HCT116 (cell line): ENCODE data around the gene CALR. TPM values are rescaled to one million over a fixed set of nuclear protein-coding genes. Genes with fewer than 3 reads are reported as not detected.

Source experiments
- ATAC-seq: fragments of 200-7000 bp; cut with Tn5 transposase; 2 replicates; pipeline ENCODE4 v1.9.1; 2020; ENCODE audit warnings: mild to moderate bottlenecking, moderate library complexity
- BruUV-seq: library from RNA; stranded (reverse); fragments of 400-500 nt; replicated peaks from 2 replicates; lab custom pipeline; 2021; lab: Mats Ljungman, UMichigan
- CTCF ChIA-PET: fragments of 300-600 bp; sonication (Branson Sonifier 250); formaldehyde crosslinking; loops from one replicate; lab custom pipeline; 2021; ENCODE audit warnings: antibody characterized with exemption; lab: Charles Lee
- POLR2A ChIA-PET: fragments of 300-600, 350-600 bp; sonication (Branson Sonifier 250); formaldehyde crosslinking; loops from one replicate; lab custom pipeline; 2021; ENCODE audit warnings: antibody characterized with exemption; lab: Charles Lee
- RAD21 ChIA-PET, 2 experiments: fragments of 300-600 bp; sonication (Branson Sonifier 250); formaldehyde crosslinking; loops; one replicate each; lab custom pipeline; 2023; ENCODE audit warnings: low total read pairs in 2 of 2; ENCODE audit not compliant: uncharacterized antibody in 2 of 2, unreplicated experiment in 2 of 2, low non-redundant PET in 1 of 2; lab: Charles Lee
- DNase-seq: peaks from one replicate; pipeline ENCODE4 v3.0.0-alpha.2; 2010; ENCODE audit warnings: low read depth, low spot score
- H2AFZ ChIP-seq: fragments of 200-600 bp; shearing (Covaris generic), sonication (generic); 2 replicates; pipeline ENCODE4 v1.6.1; 2017; ENCODE audit warnings: low read depth, mixed run types, mixed read lengths, antibody characterized with exemption, low read length; ENCODE audit not compliant: poor library complexity, severe bottlenecking
- H3K27ac ChIP-seq: 2 replicates; pipeline ENCODE4 v1.5.1; 2012; ENCODE audit warnings: low read depth, low read length
- H3K27me3 ChIP-seq: fragments of 200-600 bp; sonication (generic); 2 replicates; pipeline ENCODE4 v1.6.1; 2016; ENCODE audit warnings: mixed run types, low read length, mixed read lengths; ENCODE audit not compliant: insufficient read depth
- H3K36me3 ChIP-seq, 2 experiments: fragments of 200-500 bp in 1 of 2; fragments of 200-600 bp in 1 of 2; sonication (Bioruptor generic) in 1 of 2; sonication (generic) in 1 of 2; 2 replicates each; pipeline versions ENCODE4 v1.5.1 to v1.6.1; 2014 to 2016; ENCODE audit warnings: low read length in 2 of 2, inconsistent platforms in 1 of 2, mixed read lengths in 1 of 2, mixed run types in 1 of 2; ENCODE audit not compliant: insufficient read depth in 2 of 2, control insufficient read depth in 1 of 2
- H3K4me1 ChIP-seq, 2 experiments: fragments of 200-600 bp in 1 of 2; sonication (generic) in 1 of 2; 2 replicates each; pipeline versions ENCODE4 v1.5.1 to v1.6.1; 2012 to 2017; ENCODE audit warnings: low read length in 2 of 2, inconsistent platforms in 1 of 2, mild to moderate bottlenecking in 1 of 2, mixed read lengths in 1 of 2, mixed run types in 1 of 2, moderate library complexity in 1 of 2; ENCODE audit not compliant: insufficient read depth in 2 of 2, control insufficient read depth in 1 of 2
- H3K4me2 ChIP-seq: fragments of 200-600 bp; sonication (generic); 2 replicates; pipeline ENCODE4 v1.6.1; 2017; ENCODE audit warnings: mixed run types, low read length, mixed read lengths
- H3K4me3 ChIP-seq, 2 experiments: fragments of 200-600 bp in 1 of 2; sonication (generic) in 1 of 2; replicated peaks in 1 of 2; 2 replicates each; pipeline ENCODE4 v1.5.1; 2011 to 2016; ENCODE audit warnings: low read length in 2 of 2, control low read depth in 1 of 2, low read depth in 1 of 2, mild to moderate bottlenecking in 1 of 2, mixed read lengths in 1 of 2, mixed run types in 1 of 2
- H3K79me2 ChIP-seq: fragments of 200-600 bp; sonication (generic); 2 replicates; pipeline ENCODE4 v1.6.1; 2017; ENCODE audit warnings: mild to moderate bottlenecking, mixed run types, low read length, moderate library complexity, mixed read lengths; ENCODE audit not compliant: insufficient read depth
- H3K9ac ChIP-seq: fragments of 200-600 bp; sonication (generic); 2 replicates; pipeline ENCODE4 v1.6.1; 2016; ENCODE audit warnings: low read length, mixed read lengths
- H3K9me2 ChIP-seq: fragments of 200-600 bp; sonication (generic), shearing (Covaris generic); 2 replicates; pipeline ENCODE4 v1.6.1; 2017; ENCODE audit warnings: mixed run types, mild to moderate bottlenecking, moderate library complexity; ENCODE audit not compliant: insufficient read depth
- H3K9me3 ChIP-seq, 2 experiments: fragments of 200-500 bp in 1 of 2; fragments of 200-600 bp in 1 of 2; sonication (Bioruptor generic) in 1 of 2; sonication (generic) in 1 of 2; 2 replicates each; pipeline ENCODE4 v1.6.1; 2014 to 2017; ENCODE audit warnings: low read length in 2 of 2, mixed read lengths in 2 of 2, inconsistent platforms in 1 of 2, low read depth in 1 of 2, mild to moderate bottlenecking in 1 of 2, mixed run types in 1 of 2, moderate library complexity in 1 of 2; ENCODE audit not compliant: control insufficient read depth in 1 of 2, insufficient read depth in 1 of 2
- H4K20me1 ChIP-seq: fragments of 200-600 bp; sonication (generic), shearing (Covaris generic); 2 replicates; pipeline ENCODE4 v1.6.1; 2017; ENCODE audit warnings: mixed run types, mild to moderate bottlenecking, moderate library complexity; ENCODE audit not compliant: insufficient read depth
- CBX3 ChIP-seq: IDR thresholded peaks from 2 replicates; pipeline ENCODE4 v1.6.1; 2012; ENCODE audit warnings: low read depth
- EGR1 ChIP-seq: IDR thresholded peaks from 2 replicates; pipeline ENCODE4 v1.6.1; 2012; ENCODE audit warnings: low read depth
- ELF1 ChIP-seq: IDR thresholded peaks from 2 replicates; pipeline ENCODE4 v1.6.1; 2012; ENCODE audit warnings: low read depth, borderline replicate concordance
- EZH2 ChIP-seq: fragments of 200-600 bp; sonication (generic); IDR thresholded peaks from 2 replicates; pipeline ENCODE4 v1.6.1; 2017; ENCODE audit warnings: antibody characterized with exemption, mixed run types
- JUND ChIP-seq: IDR thresholded peaks from 2 replicates; pipeline ENCODE4 v1.6.1; 2012
- POLR2A ChIP-seq: IDR thresholded peaks from 2 replicates; pipeline ENCODE4 v1.7.0; 2011; ENCODE audit warnings: borderline replicate concordance; ENCODE audit not compliant: insufficient read depth, insufficient read length; ENCODE audit errors: extremely low read depth
- SP1 ChIP-seq: IDR thresholded peaks from 2 replicates; pipeline ENCODE4 v1.6.1; 2012; ENCODE audit warnings: low read depth
- TCF7L2 ChIP-seq: IDR thresholded peaks from 2 replicates; pipeline ENCODE4 v1.7.0; 2011; ENCODE audit warnings: borderline replicate concordance, inconsistent platforms; ENCODE audit not compliant: insufficient read depth, insufficient read length; ENCODE audit errors: extremely low read depth
- ZFX ChIP-seq: fragments of 450-650 bp; IDR thresholded peaks from 2 replicates; pipeline ENCODE4 v1.6.1; 2017
- intact Hi-C: fragments of 100-400 bp; cut with micrococcal nuclease; formaldehyde crosslinking; loops from 2 replicates; pipeline ENCODE4 v1.10.0; 2022
- total RNA-seq: library from RNA; stranded (reverse); gene quantifications from one replicate; pipeline ENCODE4 v1.2.1, GENCODE V29; 2021; ENCODE audit not compliant: unreplicated experiment
- TF ChIP-seq, protein P1 (sequence below): IDR thresholded peaks from 2 replicates; pipeline ENCODE4 v1.6.1; 2012

CALR gene
- total RNA-seq, 1 experiment from 2014 or later: 739 TPM

DNA sequence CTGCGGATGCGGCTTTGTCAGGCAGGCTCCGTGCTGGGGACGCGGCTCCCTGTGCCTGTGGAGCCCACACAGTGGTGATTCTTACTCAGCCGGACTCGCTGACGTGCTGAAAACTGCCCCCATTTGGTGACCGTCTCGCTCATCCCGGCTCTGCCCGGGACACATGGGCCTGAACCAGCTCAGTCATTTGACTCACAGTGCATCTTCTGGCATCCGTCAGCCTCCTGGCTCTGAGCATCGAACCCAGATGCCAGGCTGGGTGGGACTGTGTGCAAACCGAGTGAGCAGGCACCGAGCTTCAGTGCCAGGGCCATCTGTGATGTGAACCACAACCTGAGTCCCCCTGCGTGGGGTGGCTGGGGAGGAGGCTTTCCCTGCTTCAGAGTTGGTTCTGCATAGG lies 41.9 kb upstream of the CALR start:
- RAD21 ChIA-PET: no interaction called here
- H3K9me2 ChIP-seq: no peaks in the 10 kb centered on the region
- no peak overlapping the region for H3K27ac ChIP-seq
- POLR2A ChIA-PET: no interaction called here
- no peaks in the 10 kb centered on the region for H3K9me3 ChIP-seq
- DNase-seq (no peak), ATAC-seq (no peak)
- H2AFZ ChIP-seq: no peak overlapping the region
- no peak for TF ChIP-seq ELF1
- TF ChIP-seq ZFX: no peak
- no peak for TF ChIP-seq EZH2
- no peak for TF ChIP-seq TCF7L2
- no peak for TF ChIP-seq JUND
- TF ChIP-seq EGR1: no peak
- TF ChIP-seq POLR2A: no peak
- TF ChIP-seq SP1: no peak
- TF ChIP-seq CBX3: no peak
- no peak overlapping the region for H3K9ac ChIP-seq
- H3K36me3 ChIP-seq: peaks cover 2 to 8% of the 10 kb centered on the region in 2 experiments; a peak in 3 of 4 replicates
- H3K4me3 ChIP-seq: no peak overlapping the region
- CTCF ChIA-PET: no interaction called here
- BruUV-seq: no TSS peak
- peaks cover 6% of the 10 kb centered on the region; the same call in 1 of the 2 replicates for H3K79me2 ChIP-seq
- intact Hi-C loops: no loop called here
- H4K20me1 ChIP-seq: no peaks in the 10 kb centered on the region
- H3K4me2 ChIP-seq: no peak overlapping the region
- H3K4me1 ChIP-seq: peaks cover 5 to 8% of the 10 kb centered on the region in 2 experiments; a peak in 3 of 4 replicates
- H3K27me3 ChIP-seq: no peaks in the 10 kb centered on the region

DNA sequence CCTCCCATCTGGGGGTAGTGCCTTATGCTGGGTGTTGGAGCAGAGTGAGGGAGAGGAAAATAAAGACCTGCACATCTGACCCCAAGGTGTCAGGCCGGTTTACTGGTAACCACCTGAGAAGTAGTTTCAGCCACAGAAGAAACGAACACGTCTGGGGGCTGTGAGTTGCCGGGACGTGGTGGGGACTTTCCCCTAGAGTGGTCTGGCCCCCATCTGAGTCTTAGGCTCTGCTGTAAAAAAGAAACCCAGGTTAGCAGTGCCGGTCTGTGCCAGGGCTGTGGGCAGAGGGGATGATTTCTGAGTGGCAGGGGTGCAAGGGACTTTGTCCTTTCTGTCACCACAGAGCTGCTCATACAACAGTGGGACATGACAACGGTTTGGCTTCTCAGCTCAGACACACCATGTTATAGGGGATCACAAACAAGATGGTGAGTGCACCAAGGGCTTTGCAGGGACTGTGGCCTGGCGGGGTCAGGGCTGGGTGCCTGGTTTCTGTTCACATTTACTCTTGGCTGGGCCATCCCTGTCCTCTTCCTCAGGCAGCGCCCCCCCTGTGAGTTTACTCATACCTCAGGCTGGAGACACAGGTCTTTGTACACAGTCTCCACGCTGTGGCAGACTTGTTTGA lies 38.4 kb upstream of the CALR start:
- Histone ChIP-seq H3K9me2 (no peaks in the 10 kb centered on the region), H3K27me3 (no peaks in the 10 kb centered on the region), H3K79me2 (no peaks in the 10 kb centered on the region), H2AFZ (no peak overlapping the region), H3K27ac (no peak overlapping the region), H3K4me1 (no peaks in the 10 kb centered on the region), H3K9me3 (no peaks in the 10 kb centered on the region), H4K20me1 (no peaks in the 10 kb centered on the region), H3K9ac (no peak overlapping the region), H3K4me2 (no peak overlapping the region), H3K36me3 (peaks cover 0 to 3% of the 10 kb centered on the region in 2 experiments; a peak in 1 of 4 replicates), H3K4me3 (no peak overlapping the region)
- intact Hi-C loops: no loop called here
- ATAC-seq (no peak), DNase-seq (no peak)
- BruUV-seq: no TSS peak
- ChIA-PET RAD21 (no interaction called here), POLR2A (no interaction called here), CTCF (no interaction called here)
- TF ChIP-seq, protein P1, sequence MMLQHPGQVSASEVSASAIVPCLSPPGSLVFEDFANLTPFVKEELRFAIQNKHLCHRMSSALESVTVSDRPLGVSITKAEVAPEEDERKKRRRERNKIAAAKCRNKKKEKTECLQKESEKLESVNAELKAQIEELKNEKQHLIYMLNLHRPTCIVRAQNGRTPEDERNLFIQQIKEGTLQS: no peak
